ENCODE data around the gene ARMC9. TPM values are rescaled to one million over a fixed set of nuclear protein-coding genes. Genes with fewer than 3 reads are reported as not detected.

Gene ARMC9
- total and polyA plus RNA-seq, 5 donors from 2014 or later: 0.11 to 0.92 (median 0.15) TPM; not detected in 2

- H3K4me1 ChIP-seq (ENCODE audit: control insufficient read depth, insufficient read depth, low read length, poor library complexity, severe bottlenecking): no peaks in the 10 kb centered on the region
- no peaks in the 10 kb centered on the region for H3K9me3 ChIP-seq (ENCODE audit: control insufficient read depth in 2 of 2, low read length in 2 of 2)
- H3K4me1 Mint-ChIP-seq: peaks cover 0 to 2% (median under 1%) of the 10 kb centered on the region in 4 donors
- H3K9me3 Mint-ChIP-seq: peaks cover 0 to 2% (median 0%) of the 10 kb centered on the region in 7 donors
- no peak overlapping the region for H3K27ac Mint-ChIP-seq
- no peak overlapping the region for H3K4me3 Mint-ChIP-seq
- ATAC-seq (ENCODE audit: low read depth in 2 of 2) (no peak), DNase-seq (no peak)
- H3K27ac ChIP-seq (ENCODE audit: insufficient read depth, low read length, poor library complexity, severe bottlenecking): no peak overlapping the region
- peaks cover 18% of the 10 kb centered on the region for H3K27me3 Mint-ChIP-seq
- no peaks in the 10 kb centered on the region for H3K36me3 Mint-ChIP-seq
- H3K36me3 ChIP-seq (ENCODE audit: control insufficient read depth, insufficient read depth, low read length): no peaks in the 10 kb centered on the region
- no peak overlapping the region for H3K4me3 ChIP-seq (ENCODE audit: low read depth, low read length)
- H3K27me3 ChIP-seq (ENCODE audit: control insufficient read depth, insufficient read depth, low read length): no peaks in the 10 kb centered on the region
Observed at GRCh38 chr2:231185050-231185725, 13.2 kb upstream of the ARMC9 start.

- H3K27ac Mint-ChIP-seq: no peak overlapping the region
Observed at GRCh38 chr2:231185886-231186285, 12.5 kb upstream of the ARMC9 start.

GRCh38 chr2:231186325-231186724, 12.1 kb upstream of the ARMC9 start:
- Mint-ChIP-seq H3K27me3 (peaks cover 19% of the 10 kb centered on the region), H3K27ac (no peak overlapping the region), H3K9me3 (peaks cover 0 to 2% (median 0%) of the 10 kb centered on the region in 7 donors), H3K36me3 (no peaks in the 10 kb centered on the region), H3K4me3 (no peak overlapping the region), H3K4me1 (peaks cover 0 to 2% (median 0%) of the 10 kb centered on the region in 4 donors)
- no peak overlapping the region for H3K27ac ChIP-seq (ENCODE audit: insufficient read depth, low read length, poor library complexity, severe bottlenecking)
- H3K9me3 ChIP-seq (ENCODE audit: control insufficient read depth in 2 of 2, low read length in 2 of 2): no peaks in the 10 kb centered on the region
- H3K4me3 ChIP-seq (ENCODE audit: low read depth, low read length): no peak overlapping the region
- H3K4me1 ChIP-seq (ENCODE audit: control insufficient read depth, insufficient read depth, low read length, poor library complexity, severe bottlenecking): no peaks in the 10 kb centered on the region
- DNase-seq: no peak
- no peaks in the 10 kb centered on the region for H3K36me3 ChIP-seq (ENCODE audit: control insufficient read depth, insufficient read depth, low read length)
- ATAC-seq (ENCODE audit: low read depth in 2 of 2): no peak
- no peaks in the 10 kb centered on the region for H3K27me3 ChIP-seq (ENCODE audit: control insufficient read depth, insufficient read depth, low read length)

More at GRCh38 chr2:231185886-231186285, 12.5 kb upstream of the ARMC9 start:
- Mint-ChIP-seq H3K4me1 (peaks cover 0 to 2% (median 0%) of the 10 kb centered on the region in 4 donors), H3K4me3 (no peak overlapping the region), H3K9me3 (peaks cover 0 to 2% (median 0%) of the 10 kb centered on the region in 7 donors), H3K27me3 (peaks cover 18% of the 10 kb centered on the region), H3K36me3 (no peaks in the 10 kb centered on the region)
- H3K9me3 ChIP-seq (ENCODE audit: control insufficient read depth in 2 of 2, low read length in 2 of 2): no peaks in the 10 kb centered on the region
- ATAC-seq (ENCODE audit: low read depth in 2 of 2) (no peak), DNase-seq (no peak)
- H3K27me3 ChIP-seq (ENCODE audit: control insufficient read depth, insufficient read depth, low read length): no peaks in the 10 kb centered on the region
- no peak overlapping the region for H3K27ac ChIP-seq (ENCODE audit: insufficient read depth, low read length, poor library complexity, severe bottlenecking)
- no peaks in the 10 kb centered on the region for H3K36me3 ChIP-seq (ENCODE audit: control insufficient read depth, insufficient read depth, low read length)
- no peak overlapping the region for H3K4me3 ChIP-seq (ENCODE audit: low read depth, low read length)
- H3K4me1 ChIP-seq (ENCODE audit: control insufficient read depth, insufficient read depth, low read length, poor library complexity, severe bottlenecking): no peaks in the 10 kb centered on the region

- Histone ChIP-seq H3K9me3 (ENCODE audit: control insufficient read depth in 2 of 2, low read length in 2 of 2) (no peaks in the 10 kb centered on the region), H3K4me3 (ENCODE audit: low read depth, low read length) (no peak overlapping the region), H3K27me3 (ENCODE audit: control insufficient read depth, insufficient read depth, low read length) (no peaks in the 10 kb centered on the region), H3K4me1 (ENCODE audit: control insufficient read depth, insufficient read depth, low read length, poor library complexity, severe bottlenecking) (no peaks in the 10 kb centered on the region), H3K36me3 (ENCODE audit: control insufficient read depth, insufficient read depth, low read length) (no peaks in the 10 kb centered on the region), H3K27ac (ENCODE audit: insufficient read depth, low read length, poor library complexity, severe bottlenecking) (no peak overlapping the region)
- Mint-ChIP-seq H3K4me1 (peaks cover 0 to 2% (median 0%) of the 10 kb centered on the region in 4 donors), H3K9me3 (no peaks in the 10 kb centered on the region), H3K27me3 (peaks cover 34% of the 10 kb centered on the region), H3K27ac (no peak overlapping the region), H3K4me3 (no peak overlapping the region), H3K36me3 (no peaks in the 10 kb centered on the region)
- no peak for DNase-seq
- no peak for ATAC-seq (ENCODE audit: low read depth in 2 of 2)
Observed at GRCh38 chr2:231187736-231188505, 10.5 kb upstream of the ARMC9 start.

DNA sequence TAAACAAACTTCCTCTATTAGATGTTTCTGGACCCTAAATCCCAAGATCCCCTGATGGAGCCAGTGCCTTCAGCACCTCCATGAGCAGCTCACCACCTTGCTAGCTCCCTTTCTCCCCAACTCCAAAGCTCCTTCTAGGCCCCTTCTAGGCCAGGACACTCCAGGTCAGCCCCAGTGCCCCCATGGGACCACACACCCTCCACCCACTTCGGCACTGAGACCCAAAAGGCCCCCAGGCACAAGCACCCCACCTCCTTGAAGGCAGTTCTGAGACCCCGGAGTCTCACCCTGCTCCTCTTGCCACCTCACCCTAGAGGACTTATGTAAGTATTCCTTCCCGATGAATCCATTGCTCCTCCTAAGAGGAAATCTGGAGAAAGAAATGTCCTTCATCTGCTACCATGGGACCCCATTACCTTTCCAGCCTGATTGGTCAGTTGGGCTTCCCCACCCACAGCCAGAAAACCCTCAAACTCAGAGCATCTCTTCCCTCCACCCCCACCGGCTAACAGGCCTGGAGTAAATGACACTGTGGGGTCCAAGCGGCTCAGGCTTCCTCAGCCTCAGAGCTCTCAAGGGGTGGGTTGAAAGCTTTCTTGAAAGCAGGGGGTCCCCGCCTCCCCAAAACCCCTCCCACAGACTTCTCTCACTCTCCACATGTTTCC, 9.8 kb upstream of the ARMC9 start:
- Mint-ChIP-seq H3K27ac (no peak overlapping the region), H3K4me3 (peak overlapping the region in 1 of 4 donors; percentile 78), H3K36me3 (no peaks in the 10 kb centered on the region), H3K4me1 (peaks cover 0 to 2% (median 0%) of the 10 kb centered on the region in 4 donors), H3K27me3 (peaks cover 35% of the 10 kb centered on the region), H3K9me3 (no peaks in the 10 kb centered on the region)
- no peaks in the 10 kb centered on the region for H3K9me3 ChIP-seq (ENCODE audit: control insufficient read depth in 2 of 2, low read length in 2 of 2)
- no peak overlapping the region for H3K4me3 ChIP-seq (ENCODE audit: low read depth, low read length)
- H3K27me3 ChIP-seq (ENCODE audit: control insufficient read depth, insufficient read depth, low read length): no peaks in the 10 kb centered on the region
- H3K36me3 ChIP-seq (ENCODE audit: control insufficient read depth, insufficient read depth, low read length): no peaks in the 10 kb centered on the region
- no peak for ATAC-seq (ENCODE audit: low read depth in 2 of 2)
- DNase-seq: no peak
- H3K4me1 ChIP-seq (ENCODE audit: control insufficient read depth, insufficient read depth, low read length, poor library complexity, severe bottlenecking): no peaks in the 10 kb centered on the region
- H3K27ac ChIP-seq (ENCODE audit: insufficient read depth, low read length, poor library complexity, severe bottlenecking): no peak overlapping the region

DNA sequence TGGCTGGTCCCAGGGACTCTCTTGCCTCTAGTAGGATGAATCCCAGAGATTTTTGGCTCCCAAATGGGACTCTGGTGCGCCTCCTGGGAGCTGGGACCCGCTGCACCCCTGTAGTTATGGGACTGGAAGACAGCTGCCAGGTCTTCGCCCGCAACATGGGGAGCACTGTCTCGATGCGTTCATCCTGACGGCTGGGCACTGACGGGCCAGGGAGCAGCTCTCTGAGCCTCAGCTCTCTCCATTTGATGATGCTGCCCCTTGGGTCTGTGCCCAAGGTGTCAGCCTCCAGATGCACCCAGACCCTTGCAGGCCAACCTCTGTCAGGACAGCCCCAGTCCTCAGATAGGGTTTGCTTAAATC, 9.3 kb upstream of the ARMC9 start:
- H3K36me3 ChIP-seq (ENCODE audit: control insufficient read depth, insufficient read depth, low read length): no peaks in the 10 kb centered on the region
- Mint-ChIP-seq H3K4me1 (peaks cover 0 to 2% (median 0%) of the 10 kb centered on the region in 4 donors), H3K27ac (no peak overlapping the region), H3K4me3 (no peak overlapping the region), H3K9me3 (no peaks in the 10 kb centered on the region), H3K27me3 (peaks cover 41% of the 10 kb centered on the region), H3K36me3 (no peaks in the 10 kb centered on the region)
- no peak for DNase-seq
- no peaks in the 10 kb centered on the region for H3K27me3 ChIP-seq (ENCODE audit: control insufficient read depth, insufficient read depth, low read length)
- H3K4me3 ChIP-seq (ENCODE audit: low read depth, low read length): no peak overlapping the region
- H3K27ac ChIP-seq (ENCODE audit: insufficient read depth, low read length, poor library complexity, severe bottlenecking): no peak overlapping the region
- H3K9me3 ChIP-seq (ENCODE audit: control insufficient read depth in 2 of 2, low read length in 2 of 2): no peaks in the 10 kb centered on the region
- no peaks in the 10 kb centered on the region for H3K4me1 ChIP-seq (ENCODE audit: control insufficient read depth, insufficient read depth, low read length, poor library complexity, severe bottlenecking)
- no peak for ATAC-seq (ENCODE audit: low read depth in 2 of 2)

DNA sequence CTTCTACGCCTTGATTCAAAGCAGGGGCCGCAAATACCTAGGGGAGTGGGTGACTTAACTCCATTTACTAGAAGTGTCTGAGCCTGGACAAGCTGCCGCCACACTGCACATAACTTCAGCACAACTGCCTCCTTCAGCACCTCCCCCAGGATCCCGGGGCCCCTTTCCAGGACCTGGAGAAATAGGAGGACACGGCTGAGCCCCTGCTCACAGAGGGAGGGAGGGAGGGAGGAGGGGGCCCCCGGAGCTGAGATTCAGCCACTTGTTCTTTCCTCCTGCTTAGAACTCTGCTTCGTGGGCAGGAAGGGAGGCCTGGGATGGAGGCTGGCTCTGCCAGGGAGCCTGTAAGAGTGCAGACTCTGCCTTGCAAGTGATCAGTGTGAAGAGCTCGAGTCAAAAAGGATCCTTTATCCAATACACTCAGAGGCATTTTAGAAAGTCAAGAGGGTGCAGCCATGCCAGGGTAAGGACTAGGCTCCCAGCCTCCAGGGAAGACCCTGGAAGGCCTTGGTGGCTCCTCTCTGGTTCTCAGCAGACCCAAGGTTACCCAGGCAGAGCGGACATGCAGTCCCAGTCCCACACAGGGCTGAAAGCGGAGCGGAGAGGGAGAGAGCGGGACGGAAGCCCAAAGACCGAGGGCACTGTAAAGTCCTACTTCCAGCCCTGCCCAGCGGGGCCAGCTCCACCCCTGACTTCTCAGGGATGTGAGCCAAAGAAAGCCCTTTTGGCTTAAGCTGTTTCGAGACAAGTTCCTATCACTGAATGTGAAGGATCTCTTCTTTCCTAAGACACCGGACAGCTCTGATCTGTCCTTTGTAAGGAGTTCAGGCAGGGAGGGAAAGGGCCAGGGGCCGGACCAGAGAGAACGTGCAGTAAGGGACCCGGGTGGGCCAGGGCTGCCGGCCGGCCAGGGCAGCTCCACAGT, 8.6 kb upstream of the ARMC9 start:
- peaks cover 0 to 2% (median 0%) of the 10 kb centered on the region in 4 donors for H3K4me1 Mint-ChIP-seq
- H3K27me3 Mint-ChIP-seq: peaks cover 42% of the 10 kb centered on the region
- H3K9me3 ChIP-seq (ENCODE audit: control insufficient read depth in 2 of 2, low read length in 2 of 2): no peaks in the 10 kb centered on the region
- H3K27ac Mint-ChIP-seq: no peak overlapping the region
- H3K36me3 ChIP-seq (ENCODE audit: control insufficient read depth, insufficient read depth, low read length): no peaks in the 10 kb centered on the region
- H3K4me3 ChIP-seq (ENCODE audit: low read depth, low read length): no peak overlapping the region
- no peak for ATAC-seq (ENCODE audit: low read depth in 2 of 2)
- H3K27ac ChIP-seq (ENCODE audit: insufficient read depth, low read length, poor library complexity, severe bottlenecking): no peak overlapping the region
- H3K4me1 ChIP-seq (ENCODE audit: control insufficient read depth, insufficient read depth, low read length, poor library complexity, severe bottlenecking): no peaks in the 10 kb centered on the region
- no peak for DNase-seq
- H3K36me3 Mint-ChIP-seq: no peaks in the 10 kb centered on the region
- H3K4me3 Mint-ChIP-seq: peak overlapping the region in 1 of 4 donors; percentile 23
- peaks cover under 1% of the 10 kb centered on the region for H3K27me3 ChIP-seq (ENCODE audit: control insufficient read depth, insufficient read depth, low read length)
- H3K9me3 Mint-ChIP-seq: no peaks in the 10 kb centered on the region

Data from CD4-positive, CD25-positive, alpha-beta regulatory T cell (primary cell).